K562 (cell line): Measurements from ENCODE around the gene CD276. TPM values are rescaled to one million over a fixed set of nuclear protein-coding genes. Genes with fewer than 3 reads are reported as not detected.
A peak's percentile ranks its signal among the peaks of the same experiment; 100 is the strongest.

Source experiments
- CTBP1 ChIP-seq: fragments of 450-650 bp; IDR thresholded peaks from 2 replicates; pipeline ENCODE4 v1.6.1; 2016; ENCODE audit warnings: borderline replicate concordance
- CTCF ChIP-seq, 3 experiments: IDR thresholded peaks in 2 of 3; conservative IDR thresholded peaks in 1 of 3; 2 replicates each; pipeline ENCODE4 v1.5.1; 2011 to 2012; ENCODE audit warnings: low read length in 3 of 3, mild to moderate bottlenecking in 3 of 3, control low read depth in 2 of 3, improper control_type of control experiment in 1 of 3, inconsistent platforms in 1 of 3, low read depth in 1 of 3, mixed read lengths in 1 of 3, moderate library complexity in 1 of 3; ENCODE audit not compliant: insufficient read depth in 2 of 3
- HES1 ChIP-seq: fragments of 450-650 bp; IDR thresholded peaks from 2 replicates; pipeline ENCODE4 v1.6.1; 2016; ENCODE audit warnings: low read depth, mild to moderate bottlenecking, moderate library complexity
- ID3 ChIP-seq, 2 experiments: fragments of 250-450 bp in 1 of 2; fragments of 450-650 bp in 1 of 2; sonication (Bioruptor Pico) in 1 of 2; IDR thresholded peaks; 2 replicates each; pipeline versions ENCODE4 v1.6.1 to v1.8.0; 2016 to 2021; ENCODE audit warnings: mild to moderate bottlenecking in 2 of 2, moderate library complexity in 2 of 2, missing compliant biosample characterization in 1 of 2, missing genetic modification characterization in 1 of 2
- JUND ChIP-seq, 2 experiments: IDR thresholded peaks; 2 replicates in 1 of 2; 3 replicates in 1 of 2; pipeline ENCODE4 v1.6.1; 2011; ENCODE audit warnings: borderline replicate concordance in 2 of 2, low read depth in 2 of 2, low read length in 2 of 2, improper control_type of control experiment in 1 of 2, missing biosample characterization in 1 of 2, missing genetic modification characterization in 1 of 2, missing genetic modification reagents in 1 of 2
- NR2C2 ChIP-seq, 2 experiments: fragments of 200-800 bp in 1 of 2; sonication (Bioruptor generic) in 1 of 2; sonication (generic) in 1 of 2; formaldehyde crosslinking in 1 of 2; IDR thresholded peaks; 2 replicates each; pipeline versions ENCODE4 v1.6.1 to v1.8.0; 2016 to 2022; ENCODE audit warnings: mild to moderate bottlenecking in 1 of 2, missing compliant biosample characterization in 1 of 2, missing genetic modification characterization in 1 of 2, missing genetic modification reagents in 1 of 2
- RAD21 ChIP-seq, 2 experiments: fragments of 250-450 bp in 1 of 2; fragments of 450-650 bp in 1 of 2; sonication (Bioruptor Pico) in 1 of 2; formaldehyde crosslinking in 1 of 2; IDR thresholded peaks in 1 of 2; conservative IDR thresholded peaks in 1 of 2; 2 replicates each; pipeline versions ENCODE4 v1.4.0 to v1.8.0; 2020 to 2022; ENCODE audit warnings: mild to moderate bottlenecking in 2 of 2, moderate library complexity in 1 of 2
- REST ChIP-seq, 2 experiments: fragments of 450-650 bp; formaldehyde crosslinking in 1 of 2; IDR thresholded peaks; 2 replicates each; pipeline versions ENCODE4 v1.4.0 to v1.6.1; 2014 to 2020; ENCODE audit warnings: mild to moderate bottlenecking in 2 of 2, borderline replicate concordance in 1 of 2, low read depth in 1 of 2
- SMC3 ChIP-seq: conservative IDR thresholded peaks from 2 replicates; pipeline ENCODE4 v1.6.1; 2011; ENCODE audit warnings: low read depth, low read length, improper control_type of control experiment; ENCODE audit not compliant: insufficient read depth
- STAT5A ChIP-seq: IDR thresholded peaks from 2 replicates; pipeline ENCODE4 v1.6.1; 2012; ENCODE audit warnings: low read length, inconsistent platforms, borderline replicate concordance
- YY1 ChIP-seq, 3 experiments: IDR thresholded peaks; 2 replicates each; pipeline ENCODE4 v1.6.1; 2011; ENCODE audit warnings: low read length in 2 of 3, mild to moderate bottlenecking in 2 of 3, moderate library complexity in 2 of 3, borderline replicate concordance in 1 of 3, control low read depth in 1 of 3, low read depth in 1 of 3; ENCODE audit not compliant: insufficient read depth in 3 of 3, insufficient replicate concordance in 2 of 3, control insufficient read depth in 1 of 3, insufficient read length in 1 of 3; ENCODE audit errors: extremely low read depth in 1 of 3
- polyA plus RNA-seq, 8 experiments: library from polyadenylated mRNA; depleted of rRNA in 4 of 8; stranded (reverse) in 5 of 8; unstranded in 3 of 8; fragments of >200 nt; fragmentation: Nextera tagmentation in 2 of 8; fragmentation: Illumina TruSeq in 1 of 8; extraction: Ambion mirVana in 2 of 8; extraction: Trizol in 1 of 8; gene quantifications; 2 replicates each; pipeline versions ENCODE4 v1.2.1 to v1.2.3, GENCODE V29; 2011 to 2014; ENCODE audit warnings: inconsistent platforms in 1 of 8, missing spikeins in 1 of 8
- total RNA-seq, 7 experiments: library from RNA; depleted of rRNA in 6 of 7; stranded (reverse); fragments of >200 nt in 6 of 7; fragmentation: Illumina TruSeq in 2 of 7; extraction: Trizol in 2 of 7; gene quantifications; 2 replicates each; pipeline versions ENCODE4 v1.2.1 to v1.2.3, GENCODE V29; 2011 to 2021; ENCODE audit warnings: low replicate concordance in 1 of 7

Gene CD276
- total and polyA plus RNA-seq, 9 of the 15 experiments (the other 6 are each of a cell fraction or from before 2014, with no cell fraction given): 0.11 to 3.6 (median 2.3) TPM

- TF ChIP-seq YY1 (IDR thresholded peaks at IDR 0.05; ENCODE audit: borderline replicate concordance in 1 of 3, control insufficient read depth in 1 of 3, extremely low read depth in 1 of 3, insufficient read depth in 3 of 3, insufficient read length in 1 of 3, insufficient replicate concordance in 2 of 3, low read depth in 1 of 3, low read length in 2 of 3): peak in 1 of 3 experiments; percentile 62
- TF ChIP-seq REST (IDR thresholded peaks at IDR 0.05; ENCODE audit: borderline replicate concordance): peak; percentile 55
- TF ChIP-seq REST (CRISPR knock-in tag; IDR thresholded peaks at IDR 0.05; ENCODE audit: low read depth): no peak
- peak; percentile 59 for TF ChIP-seq SMC3
- 0 out of 2 replicates have a peak, but pooled peaks have one; percentile 10 for TF ChIP-seq JUND (IDR thresholded peaks at IDR 0.05; ENCODE audit: borderline replicate concordance, low read depth, low read length)
- no peak for TF ChIP-seq JUND (tag; IDR thresholded peaks at IDR 0.05; ENCODE audit: borderline replicate concordance, low read depth, low read length)
- no peak for TF ChIP-seq ID3 (CRISPR knock-in tag; IDR thresholded peaks at IDR 0.05)
- no peak for TF ChIP-seq ID3 (tag; IDR thresholded peaks at IDR 0.05)
- no peak for TF ChIP-seq NR2C2 (CRISPR knock-in tag; IDR thresholded peaks at IDR 0.05)
- TF ChIP-seq NR2C2 (tag; IDR thresholded peaks at IDR 0.05): no peak
- TF ChIP-seq RAD21 (CRISPR knock-in tag; conservative IDR thresholded peaks at IDR 0.05 in 1 of 2, IDR thresholded peaks at IDR 0.05 in 1 of 2): peak; percentile 49 to 80; a peak in 3 of 4 replicates
- peak; percentile 49; the same call in 1 of the 2 replicates for TF ChIP-seq CTBP1
- no peak for TF ChIP-seq STAT5A
- TF ChIP-seq HES1: no peak
- peak; percentile 63 to 86 (median 81) for TF ChIP-seq CTCF (IDR thresholded peaks at IDR 0.05 in 2 of 3, conservative IDR thresholded peaks at IDR 0.05 in 1 of 3; ENCODE audit: insufficient read depth in 2 of 3, low read depth in 1 of 3, low read length in 3 of 3)
Observed at GRCh38 chr15:73677146-73677607, 7.0 kb upstream of the CD276 start (continued).
